GM12801 (cell line): ENCODE measurements around the gene HSD17B1.

Experiments used
- TF ChIP-seq, protein P1 (sequence below): IDR thresholded peaks from one replicate; pipeline ENCODE4 v1.5.1; 2011; ENCODE audit warnings: control low read depth; ENCODE audit not compliant: insufficient read length; ENCODE audit errors: extremely low read depth

HSD17B1 gene

DNA sequence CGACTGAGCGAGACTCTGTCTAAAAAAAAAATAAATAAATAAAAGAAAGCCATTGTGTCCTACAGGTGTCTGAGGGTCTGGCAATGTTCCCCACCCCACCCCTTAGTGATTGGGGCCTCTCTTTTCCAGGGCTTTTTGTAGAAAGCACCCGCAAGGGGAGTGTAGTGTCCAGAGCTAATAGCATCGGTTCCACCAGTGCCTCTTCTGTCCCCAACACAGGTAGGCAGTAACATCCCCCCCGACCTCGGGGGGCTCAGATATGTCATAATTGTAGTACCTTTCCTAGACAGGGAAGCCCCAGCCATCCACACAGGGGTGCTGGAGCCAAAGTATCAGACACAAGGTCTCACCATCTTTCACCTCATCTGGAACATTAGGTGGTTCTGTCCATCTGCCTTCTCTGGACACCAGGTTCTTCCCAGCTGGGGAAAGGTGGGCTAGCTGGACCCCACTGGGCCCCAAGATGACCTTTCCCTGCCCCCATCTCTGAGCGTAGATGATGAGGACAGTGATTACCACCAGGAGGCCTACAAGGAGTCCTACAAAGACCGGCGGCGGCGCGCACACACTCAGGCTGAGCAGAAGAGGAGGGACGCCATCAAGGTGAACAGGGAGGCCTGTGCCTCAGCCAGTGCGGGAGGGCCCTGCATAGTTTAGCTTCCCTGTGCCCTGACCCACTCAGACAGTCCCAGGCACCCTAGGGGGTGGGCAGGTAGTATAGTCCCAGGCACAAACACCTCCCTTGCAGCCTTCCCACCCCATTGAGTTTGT lies 15.8 kb downstream of the HSD17B1 start:
- TF ChIP-seq, protein P1, sequence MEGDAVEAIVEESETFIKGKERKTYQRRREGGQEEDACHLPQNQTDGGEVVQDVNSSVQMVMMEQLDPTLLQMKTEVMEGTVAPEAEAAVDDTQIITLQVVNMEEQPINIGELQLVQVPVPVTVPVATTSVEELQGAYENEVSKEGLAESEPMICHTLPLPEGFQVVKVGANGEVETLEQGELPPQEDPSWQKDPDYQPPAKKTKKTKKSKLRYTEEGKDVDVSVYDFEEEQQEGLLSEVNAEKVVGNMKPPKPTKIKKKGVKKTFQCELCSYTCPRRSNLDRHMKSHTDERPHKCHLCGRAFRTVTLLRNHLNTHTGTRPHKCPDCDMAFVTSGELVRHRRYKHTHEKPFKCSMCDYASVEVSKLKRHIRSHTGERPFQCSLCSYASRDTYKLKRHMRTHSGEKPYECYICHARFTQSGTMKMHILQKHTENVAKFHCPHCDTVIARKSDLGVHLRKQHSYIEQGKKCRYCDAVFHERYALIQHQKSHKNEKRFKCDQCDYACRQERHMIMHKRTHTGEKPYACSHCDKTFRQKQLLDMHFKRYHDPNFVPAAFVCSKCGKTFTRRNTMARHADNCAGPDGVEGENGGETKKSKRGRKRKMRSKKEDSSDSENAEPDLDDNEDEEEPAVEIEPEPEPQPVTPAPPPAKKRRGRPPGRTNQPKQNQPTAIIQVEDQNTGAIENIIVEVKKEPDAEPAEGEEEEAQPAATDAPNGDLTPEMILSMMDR: no peak

DNA sequence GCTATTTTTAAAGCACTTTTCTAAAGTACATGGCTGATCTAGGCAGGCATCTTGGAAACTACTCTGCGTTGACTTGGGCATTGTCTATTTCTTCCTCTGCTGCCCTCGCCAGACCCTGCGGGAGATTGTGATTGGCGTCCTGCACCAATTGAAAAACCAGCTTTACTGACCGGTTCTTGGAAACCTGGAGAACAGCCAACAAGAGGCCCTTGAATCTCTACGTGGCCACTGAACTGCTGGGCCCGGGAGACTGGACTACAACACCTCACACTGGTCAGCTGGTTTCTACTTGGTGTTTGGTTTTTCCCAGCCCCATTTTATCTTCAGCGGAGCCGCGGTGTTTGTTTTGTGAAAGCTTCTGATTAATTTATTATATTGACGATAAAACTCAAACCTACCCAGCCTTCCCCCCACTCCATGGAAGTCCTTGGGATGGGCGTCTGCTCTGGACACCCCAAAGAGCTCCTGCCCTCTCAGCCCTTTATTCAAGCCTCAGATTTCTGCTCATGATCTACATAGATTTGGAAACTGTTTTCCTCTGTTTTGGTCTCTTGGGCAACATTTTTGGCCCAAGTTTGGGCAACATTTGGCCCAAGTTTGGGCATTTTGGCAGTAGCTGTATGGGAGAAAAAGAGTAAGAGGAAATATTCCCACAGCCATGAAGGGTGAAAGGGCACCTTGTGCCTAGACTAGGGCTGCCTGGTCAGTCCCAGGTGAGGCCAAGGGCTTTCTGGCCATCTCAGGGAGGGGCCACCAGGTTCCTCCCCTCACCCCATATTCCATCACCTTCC lies 18.9 kb downstream of the HSD17B1 start:
- TF ChIP-seq, protein P1: no peak

DNA sequence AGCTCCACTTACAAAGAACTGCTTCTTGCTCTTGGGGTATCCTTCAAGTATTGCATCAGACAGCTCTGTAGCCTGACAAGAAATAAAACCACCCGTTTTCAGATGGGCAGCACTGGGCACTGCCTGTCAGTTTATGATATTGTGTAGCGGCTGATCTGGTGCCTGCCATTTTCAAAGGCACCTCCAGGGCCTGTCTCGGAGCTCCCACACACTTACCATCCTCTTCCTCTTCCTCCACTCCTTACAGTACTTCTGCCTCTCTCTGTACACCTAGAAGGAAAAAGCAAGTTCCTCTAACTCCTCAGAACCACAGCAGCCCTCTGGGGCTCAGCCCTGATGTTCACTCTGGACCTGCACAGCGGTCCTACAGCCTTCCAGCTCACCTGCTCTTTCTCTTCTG lies 20.4 kb downstream of the HSD17B1 start:
- TF ChIP-seq, protein P1: no peak

DNA sequence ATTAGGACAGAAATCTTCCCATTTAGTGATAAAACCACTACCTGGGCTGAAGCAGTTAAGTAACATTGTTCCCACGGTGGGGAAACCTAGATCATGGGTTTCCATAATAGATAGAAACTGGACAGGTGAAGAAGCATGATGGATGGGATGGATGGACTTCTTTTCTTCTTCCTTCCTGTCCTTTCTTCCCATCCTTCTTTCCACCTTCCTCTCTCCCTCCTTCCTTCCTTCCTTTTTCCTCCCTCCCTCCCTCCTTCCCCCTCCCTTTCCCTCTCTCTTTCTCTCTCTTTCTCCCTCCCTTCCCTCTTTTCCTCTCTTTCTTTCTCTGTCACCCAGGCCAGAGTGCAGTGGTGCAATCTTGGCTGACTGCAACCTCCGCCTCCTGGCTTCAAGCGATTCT lies 21.7 kb downstream of the HSD17B1 start:
- TF ChIP-seq, protein P1: no peak

DNA sequence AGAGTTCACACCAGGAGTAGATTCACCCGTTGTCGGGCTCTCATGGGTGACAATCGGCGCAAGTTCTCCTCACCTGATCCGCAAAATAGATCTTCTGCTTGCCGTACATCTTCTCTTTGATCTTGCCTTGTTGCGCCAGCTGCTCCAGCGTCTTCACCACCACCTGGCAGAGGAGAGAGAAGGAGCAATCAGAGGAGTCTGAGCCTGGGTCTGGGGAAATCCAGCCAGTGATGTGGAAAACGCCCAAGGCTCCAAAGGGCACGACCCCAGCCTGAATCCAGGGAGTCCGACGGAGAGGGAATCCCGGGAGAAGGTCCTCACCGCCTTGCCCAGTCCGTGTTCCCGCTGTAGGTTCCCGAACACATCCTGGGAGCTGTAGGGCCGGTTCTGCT lies 24.4 kb downstream of the HSD17B1 start:
- TF ChIP-seq, protein P1: no peak

DNA sequence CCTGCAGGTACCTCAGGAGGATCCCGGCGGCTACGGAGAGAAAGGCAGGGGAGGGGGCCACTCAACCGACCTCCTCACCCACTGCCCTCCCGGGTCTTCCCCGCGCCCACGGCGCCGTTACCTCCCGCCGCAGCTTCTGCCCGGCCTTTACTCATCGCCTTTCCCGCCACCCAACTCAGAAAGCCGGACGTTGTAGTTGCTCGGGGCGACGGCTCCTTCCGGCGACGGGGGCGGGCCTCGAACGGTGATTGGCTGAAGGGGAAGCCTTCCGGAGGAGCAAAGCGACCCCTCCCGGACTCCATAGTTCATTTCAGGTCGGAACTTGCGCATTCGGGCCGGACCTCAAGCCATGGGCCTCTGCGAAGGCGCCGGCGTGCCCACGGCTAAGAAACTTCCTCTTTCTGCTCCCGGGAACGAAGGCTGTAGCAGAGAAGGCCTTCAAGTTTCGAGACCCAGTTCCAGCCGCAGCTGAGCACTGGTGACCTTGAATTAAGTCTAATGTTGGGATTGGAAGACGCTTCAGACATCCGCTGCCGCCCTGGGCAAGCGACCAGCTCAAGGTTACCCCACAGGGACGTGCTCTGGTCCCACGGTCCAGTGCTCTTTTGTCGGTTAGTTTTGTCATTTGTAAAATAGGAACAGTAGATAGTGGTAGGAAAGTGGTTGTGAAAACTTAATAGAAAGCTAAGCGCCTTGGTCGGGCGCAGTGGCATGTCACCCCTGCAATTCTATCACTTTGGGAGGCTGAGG lies 25.0 kb downstream of the HSD17B1 start, which contains the start of gene PSMC3IP:
Gene PSMC3IP (minus strand): TSS at position 198 of the 750 bp plus-strand sequence. CDS start 43 bp downstream, at position 155.
- TF ChIP-seq, protein P1: no peak
